Esophagus (tissue), 2 donors: ENCODE data around the gene TSSK6. TPM values are rescaled to one million over a fixed set of nuclear protein-coding genes. Genes with fewer than 3 reads are reported as not detected.

Source experiments
- H3K27ac ChIP-seq, 2 donors: one replicate each; pipeline ENCODE4 v1.5.1; 2013; ENCODE audit warnings: low read depth in 2 of 2, mild to moderate bottlenecking in 2 of 2, inconsistent platforms in 1 of 2, low read length in 1 of 2, moderate library complexity in 1 of 2
- H3K27me3 ChIP-seq, 2 donors: one replicate each; pipeline ENCODE4 v1.6.1; 2013; ENCODE audit warnings: low read length in 2 of 2, control low read depth in 1 of 2, mild to moderate bottlenecking in 1 of 2; ENCODE audit not compliant: insufficient read depth in 2 of 2, control insufficient read depth in 1 of 2
- H3K36me3 ChIP-seq, 2 donors: one replicate each; pipeline ENCODE4 v1.6.1; 2013; ENCODE audit warnings: low read length in 1 of 2; ENCODE audit not compliant: control insufficient read depth in 2 of 2, insufficient read depth in 2 of 2
- H3K4me1 ChIP-seq, 2 donors: one replicate each; pipeline ENCODE4 v1.6.1; 2013; ENCODE audit warnings: low read length in 1 of 2; ENCODE audit not compliant: control insufficient read depth in 2 of 2, insufficient read depth in 2 of 2
- H3K4me3 ChIP-seq, 2 donors: one replicate each; pipeline ENCODE4 v1.5.1; 2013; ENCODE audit warnings: low read length in 2 of 2, mild to moderate bottlenecking in 2 of 2, low read depth in 1 of 2, moderate library complexity in 1 of 2
- H3K9me3 ChIP-seq, 2 donors: one replicate each; pipeline ENCODE4 v1.6.1; 2013; ENCODE audit warnings: mild to moderate bottlenecking in 2 of 2, low read depth in 1 of 2, low read length in 1 of 2, moderate library complexity in 1 of 2; ENCODE audit not compliant: control insufficient read depth in 2 of 2, insufficient read depth in 1 of 2
- whole genome bisulfite sequencing, 2 donors: extraction: QIAGEN DNeasy Blood & Tissue Kit; methylation state at CpG; one replicate each; pipeline ENCODE4 v1.1.7; 2013; 5-methylcytosine and 5-hydroxymethylcytosine counted together
- polyA plus RNA-seq, 2 donors: library from polyadenylated mRNA; stranded (reverse); fragments of 200-250 nt; gene quantifications; one replicate each; pipeline ENCODE4 v1.2.3, GENCODE V29; 2013
- donor health status: healthy with polysubstance abuse.
- donor health status: Bipolar disorder and iron deficiency.

The TSSK6 gene
- polyA plus RNA-seq, 2 donors, result 1.0 to 1.2 TPM

DNA sequence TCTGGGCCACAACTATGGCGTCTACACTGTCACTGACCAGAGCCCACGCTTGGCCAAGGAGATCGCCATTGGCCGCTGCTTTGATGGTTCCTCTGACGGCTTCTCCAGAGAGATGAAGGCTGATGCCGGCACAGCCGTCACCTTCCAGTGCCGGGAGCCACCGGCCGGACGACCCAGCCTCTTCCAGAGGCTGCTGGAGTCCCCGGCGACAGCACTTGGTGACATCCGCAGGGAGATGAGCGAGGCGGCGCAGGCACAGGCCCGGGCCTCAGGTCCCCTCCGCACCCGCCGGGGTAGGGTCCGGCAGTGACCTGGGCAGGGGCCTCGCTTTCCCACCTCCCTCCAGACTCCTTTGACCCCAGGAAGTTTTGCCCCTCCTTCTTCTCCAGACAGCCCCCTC, 30.4 kb upstream of the TSSK6 start:
- Histone ChIP-seq H3K27me3 (no peaks in the 10 kb centered on the region), H3K36me3 (no peaks in the 10 kb centered on the region), H3K9me3 (peaks cover 0 to 5% of the 10 kb centered on the region in 2 donors), H3K4me3 (no peak overlapping the region), H3K27ac (no peak overlapping the region), H3K4me1 (peaks cover 2 to 7% of the 10 kb centered on the region in 2 donors)
- 92 to 93% methylated on average over 23 of the region's 23 CpGs for WGBS, 2 donors

GRCh38 chr19:19544954-19545591, 29.7 kb upstream of the TSSK6 start:
- H3K4me1 ChIP-seq, result peaks cover 2 to 11% of the 10 kb centered on the region in 2 donors
- no peaks in the 10 kb centered on the region for H3K36me3 ChIP-seq
- H3K9me3 ChIP-seq, result peaks cover 0 to 7% of the 10 kb centered on the region in 2 donors
- no peaks in the 10 kb centered on the region for H3K27me3 ChIP-seq
- no peak overlapping the region for H3K27ac ChIP-seq
- H3K4me3 ChIP-seq, result no peak overlapping the region
- WGBS, 2 donors, result 89 to 93% methylated on average over 53 of the region's 53 CpGs

DNA sequence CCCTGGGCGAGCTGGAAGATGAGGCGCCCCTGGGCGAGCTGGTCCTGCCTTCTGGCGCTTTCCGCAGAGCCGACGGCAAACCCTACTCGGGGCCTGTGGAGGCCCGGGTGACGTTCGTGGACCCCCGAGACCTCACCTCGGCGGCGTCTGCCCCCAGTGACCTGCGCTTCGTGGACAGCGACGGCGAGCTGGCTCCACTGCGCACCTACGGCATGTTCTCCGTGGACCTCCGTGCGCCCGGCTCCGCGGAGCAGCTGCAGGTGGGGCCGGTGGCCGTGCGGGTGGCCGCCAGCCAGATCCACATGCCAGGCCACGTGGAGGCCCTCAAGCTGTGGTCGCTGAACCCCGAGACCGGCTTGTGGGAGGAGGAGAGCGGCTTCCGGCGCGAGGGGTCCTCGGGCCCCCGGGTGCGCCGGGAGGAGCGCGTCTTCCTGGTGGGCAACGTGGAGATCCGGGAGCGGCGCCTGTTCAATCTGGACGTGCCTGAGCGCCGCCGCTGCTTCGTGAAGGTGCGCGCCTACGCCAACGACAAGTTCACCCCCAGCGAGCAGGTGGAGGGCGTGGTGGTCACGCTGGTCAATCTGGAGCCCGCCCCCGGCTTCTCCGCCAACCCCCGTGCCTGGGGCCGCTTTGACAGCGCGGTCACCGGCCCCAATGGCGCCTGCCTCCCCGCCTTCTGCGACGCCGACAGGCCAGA, 29.1 kb upstream of the TSSK6 start:
- Histone ChIP-seq H3K9me3 (peaks cover 0 to 11% of the 10 kb centered on the region in 2 donors), H3K27ac (no peak overlapping the region), H3K4me3 (no peak overlapping the region), H3K36me3 (no peaks in the 10 kb centered on the region), H3K4me1 (peaks cover 2 to 12% of the 10 kb centered on the region in 2 donors), H3K27me3 (peaks cover 0 to 6% of the 10 kb centered on the region in 2 donors)
- WGBS, 2 donors, result 88 to 92% methylated on average over 75 of the region's 75 CpGs

- Histone ChIP-seq H3K4me1 (peaks cover 2 to 16% of the 10 kb centered on the region in 2 donors), H3K27me3 (peaks cover 0 to 6% of the 10 kb centered on the region in 2 donors), H3K4me3 (no peak overlapping the region), H3K27ac (no peak overlapping the region), H3K36me3 (no peaks in the 10 kb centered on the region), H3K9me3 (peaks cover 0 to 11% of the 10 kb centered on the region in 2 donors)
- 86 to 92% methylated on average over 18 to 19 of the region's 19 CpGs for WGBS, 2 donors
Measured at GRCh38 chr19:19543640-19544039, 28.3 kb upstream of the TSSK6 start.

- WGBS, 2 donors, result 93 to 95% methylated on average over 13 of the region's 13 CpGs
- no peak overlapping the region for H3K27ac ChIP-seq
- H3K36me3 ChIP-seq, result no peaks in the 10 kb centered on the region
- no peak overlapping the region for H3K4me3 ChIP-seq
- H3K9me3 ChIP-seq, result peaks cover 0 to 11% of the 10 kb centered on the region in 2 donors
- peaks cover 0 to 9% of the 10 kb centered on the region in 2 donors for H3K27me3 ChIP-seq
- peaks cover 2 to 21% of the 10 kb centered on the region in 2 donors for H3K4me1 ChIP-seq
Measured at GRCh38 chr19:19543101-19543500, 27.8 kb upstream of the TSSK6 start.

GRCh38 chr19:19542507-19542906, 27.2 kb upstream of the TSSK6 start:
- no peaks in the 10 kb centered on the region for H3K36me3 ChIP-seq
- H3K4me3 ChIP-seq, result no peak overlapping the region
- peaks cover 2 to 23% of the 10 kb centered on the region in 2 donors for H3K4me1 ChIP-seq
- H3K9me3 ChIP-seq, result peaks cover 0 to 13% of the 10 kb centered on the region in 2 donors
- H3K27me3 ChIP-seq, result peaks cover 0 to 12% of the 10 kb centered on the region in 2 donors
- WGBS, 2 donors, result 85% methylated on average over 12 of the region's 12 CpGs
- no peak overlapping the region for H3K27ac ChIP-seq

DNA sequence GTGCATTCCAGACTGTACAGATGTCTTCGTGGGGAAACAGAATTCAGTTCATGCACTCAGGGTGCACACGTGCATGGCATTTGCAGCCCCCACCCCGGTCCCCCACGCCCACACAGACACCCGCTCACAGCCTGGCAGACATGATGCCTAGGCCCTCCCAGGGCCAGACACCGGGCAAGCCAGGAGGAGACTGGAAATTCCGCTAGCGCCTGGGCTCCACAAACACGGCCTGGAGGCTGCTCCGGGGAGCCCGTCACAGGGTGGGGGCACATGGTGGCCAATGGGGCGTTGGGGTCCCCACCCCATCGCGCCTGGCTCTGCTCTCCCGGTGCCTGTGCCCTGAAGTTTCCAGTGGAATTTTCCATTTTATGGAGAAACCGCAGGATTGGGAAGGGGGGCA, 26.3 kb upstream of the TSSK6 start:
- H3K4me1 ChIP-seq, result peaks cover 2 to 24% of the 10 kb centered on the region in 2 donors
- 64 to 81% methylated on average over 16 of the region's 16 CpGs for WGBS, 2 donors
- no peak overlapping the region for H3K4me3 ChIP-seq
- no peak overlapping the region for H3K27ac ChIP-seq
- peaks cover 0 to 13% of the 10 kb centered on the region in 2 donors for H3K9me3 ChIP-seq
- H3K27me3 ChIP-seq, result peaks cover 0 to 12% of the 10 kb centered on the region in 2 donors
- no peaks in the 10 kb centered on the region for H3K36me3 ChIP-seq

DNA sequence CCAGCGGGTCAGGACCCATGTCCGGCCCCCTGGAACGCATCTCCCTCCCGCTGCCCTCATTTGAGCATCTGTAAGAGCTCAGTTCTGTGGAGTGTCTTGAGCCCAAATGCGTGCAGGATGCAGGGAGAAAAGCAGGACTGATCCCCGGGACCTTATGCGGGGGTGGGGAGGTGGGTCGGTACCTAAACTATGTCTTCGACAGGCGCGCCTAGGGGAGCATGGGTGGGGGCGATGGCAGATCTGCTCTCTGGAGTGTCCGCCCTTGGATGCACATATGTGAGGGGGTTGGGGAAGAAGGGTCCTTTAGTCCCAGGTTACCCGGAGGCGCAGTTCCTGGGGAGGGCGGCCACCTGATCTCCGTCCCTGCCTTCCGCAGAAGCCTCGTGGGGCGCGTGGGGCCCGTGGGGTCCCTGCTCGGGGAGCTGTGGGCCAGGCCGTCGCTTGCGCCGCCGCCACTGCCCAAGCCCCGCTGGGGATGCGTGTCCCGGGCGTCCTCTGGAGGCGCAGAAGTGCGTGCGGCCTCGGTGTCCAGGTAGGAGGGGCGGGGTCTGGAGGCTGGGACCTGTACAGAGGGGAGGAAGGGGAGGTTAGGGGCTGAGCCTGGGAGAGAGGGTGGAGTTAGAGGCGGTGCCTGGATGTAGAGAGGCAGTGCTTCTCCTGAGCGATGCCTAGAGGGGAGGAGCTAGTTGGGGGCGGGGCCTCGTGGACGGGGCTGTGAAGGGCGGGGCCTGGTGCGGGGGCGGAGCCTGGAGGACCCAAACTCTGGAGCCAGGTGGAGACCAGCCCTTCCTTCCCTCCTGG, 25.6 kb upstream of the TSSK6 start:
- Histone ChIP-seq H3K27ac (no peak overlapping the region), H3K9me3 (peaks cover 0 to 13% of the 10 kb centered on the region in 2 donors), H3K4me3 (no peak overlapping the region), H3K36me3 (no peaks in the 10 kb centered on the region), H3K4me1 (peaks cover 2 to 24% of the 10 kb centered on the region in 2 donors), H3K27me3 (peaks cover 0 to 12% of the 10 kb centered on the region in 2 donors)
- 4 to 6% methylated on average over 43 to 45 of the region's 45 CpGs for WGBS, 2 donors

GRCh38 chr19:19540064-19540714, 24.8 kb upstream of the TSSK6 start:
- peaks cover 0 to 12% of the 10 kb centered on the region in 2 donors for H3K27me3 ChIP-seq
- H3K36me3 ChIP-seq, result no peaks in the 10 kb centered on the region
- no peak overlapping the region for H3K4me3 ChIP-seq
- peaks cover 0 to 14% of the 10 kb centered on the region in 2 donors for H3K9me3 ChIP-seq
- WGBS, 2 donors, result 13 to 26% methylated on average over 46 to 74 of the region's 74 CpGs
- no peak overlapping the region for H3K27ac ChIP-seq
- H3K4me1 ChIP-seq, result peaks cover 2 to 24% of the 10 kb centered on the region in 2 donors
